H1 (cell line): ENCODE results near the gene LRRC10. TPM values are rescaled to one million over a fixed set of nuclear protein-coding genes. Genes with fewer than 3 reads are reported as not detected.

Experiments
- CTCF ChIA-PET: fragments of 300-600 bp; sonication (Branson Sonifier 250); formaldehyde crosslinking; loops from one replicate; lab custom pipeline; 2021; ENCODE audit not compliant: partially characterized antibody; lab: Charles Lee
- POLR2A ChIA-PET: fragments of 300-600 bp; sonication (Branson Sonifier 250); formaldehyde crosslinking; loops from one replicate; lab custom pipeline; 2021; ENCODE audit warnings: inconsistent platforms; ENCODE audit not compliant: partially characterized antibody; lab: Charles Lee
- DNase-seq, 2 experiments: peaks; one replicate each; pipeline versions ENCODE4 v3.0.0 to v3.0.0-alpha.2; 2010 to 2022; ENCODE audit warnings: low spot score in 2 of 2, low read depth in 1 of 2, mixed read lengths in 1 of 2
- FAIRE-seq: peaks from 2 replicates; lab custom pipeline; 2011; peaks lifted over from hg19 to GRCh38; lab: Jason Lieb, UNC
- H2AFZ ChIP-seq: 2 replicates; pipeline ENCODE4 v1.8.1; 2012; ENCODE audit warnings: low read length, inconsistent platforms
- H2AK5ac ChIP-seq: 2 replicates; pipeline ENCODE4 v1.6.1; 2013; ENCODE audit warnings: low read depth, low read length
- H2BK120ac ChIP-seq: replicated peaks from 2 replicates; pipeline ENCODE3; 2013; ENCODE audit warnings: low read depth, low read length, inconsistent platforms
- H2BK12ac ChIP-seq: 2 replicates; pipeline ENCODE4 v1.6.1; 2013; ENCODE audit warnings: low read depth, low read length
- H2BK15ac ChIP-seq: 2 replicates; pipeline ENCODE4 v1.6.1; 2013; ENCODE audit warnings: low read length
- H2BK20ac ChIP-seq: 2 replicates; pipeline ENCODE4 v1.6.1; 2013; ENCODE audit warnings: low read length
- H2BK5ac ChIP-seq: 2 replicates; pipeline ENCODE4 v1.6.1; 2013; ENCODE audit warnings: low read depth, low read length
- H3K14ac ChIP-seq: 2 replicates; pipeline ENCODE4 v1.6.1; 2013; ENCODE audit warnings: inconsistent platforms; ENCODE audit not compliant: insufficient read length
- H3K18ac ChIP-seq: 2 replicates; pipeline ENCODE4 v1.6.1; 2013; ENCODE audit warnings: low read length; ENCODE audit errors: extremely low read depth
- H3K23ac ChIP-seq: 2 replicates; pipeline ENCODE4 v1.6.1; 2013; ENCODE audit warnings: inconsistent platforms; ENCODE audit not compliant: insufficient read length
- H3K23me2 ChIP-seq: 2 replicates; pipeline ENCODE4 v1.6.1; 2013; ENCODE audit warnings: low read depth, low read length
- H3K27ac ChIP-seq: 2 replicates; pipeline ENCODE4 v1.6.1; 2011; ENCODE audit warnings: low read depth, low read length, inconsistent platforms
- H3K27me3 ChIP-seq, 4 experiments: replicated peaks in 1 of 4; 1 replicate in 1 of 4; 2 replicates in 3 of 4; pipeline versions ENCODE4 v1.6.1 to v1.8.1; 2011 to 2013; ENCODE audit warnings: low read length in 3 of 4, mild to moderate bottlenecking in 3 of 4, inconsistent platforms in 2 of 4, mixed read lengths in 2 of 4, moderate library complexity in 1 of 4; ENCODE audit not compliant: control insufficient read depth in 3 of 4, insufficient read depth in 3 of 4; ENCODE audit errors: extremely low read depth in 1 of 4
- H3K36me3 ChIP-seq, 4 experiments: 2 replicates each; pipeline versions ENCODE4 v1.6.1 to v1.8.1; 2011 to 2013; ENCODE audit warnings: mild to moderate bottlenecking in 4 of 4, low read length in 3 of 4, moderate library complexity in 2 of 4, control low read depth in 1 of 4, inconsistent platforms in 1 of 4; ENCODE audit not compliant: insufficient read depth in 4 of 4, control insufficient read depth in 2 of 4
- H3K4ac ChIP-seq: replicated peaks from 2 replicates; pipeline ENCODE3; 2013; ENCODE audit warnings: low read length, low read depth, mixed read lengths, inconsistent platforms; ENCODE audit not compliant: insufficient read length
- H3K4me1 ChIP-seq, 4 experiments: replicated peaks in 1 of 4; 1 replicate in 1 of 4; 2 replicates in 3 of 4; pipeline versions ENCODE4 v1.6.1 to v1.8.1; 2011 to 2013; ENCODE audit warnings: low read length in 3 of 4, inconsistent platforms in 2 of 4, mixed read lengths in 1 of 4; ENCODE audit not compliant: insufficient read depth in 4 of 4, control insufficient read depth in 3 of 4
- H3K4me2 ChIP-seq, 2 experiments: 2 replicates each; pipeline versions ENCODE4 v1.6.1 to v1.8.1; 2011 to 2013; ENCODE audit warnings: low read depth in 2 of 2, low read length in 2 of 2, control low read depth in 1 of 2, inconsistent platforms in 1 of 2, mild to moderate bottlenecking in 1 of 2; ENCODE audit not compliant: insufficient read depth in 1 of 2
- H3K4me3 ChIP-seq, 4 experiments: fragments of 200-600, 300-600 bp in 1 of 4; sonication (generic), shearing (Covaris generic), sonication (Bioruptor Twin) in 1 of 4; 2 replicates each; pipeline versions ENCODE4 v1.5.1 to v1.8.1; 2011 to 2016; ENCODE audit warnings: low read length in 4 of 4, low read depth in 3 of 4, control low read depth in 2 of 4, inconsistent platforms in 2 of 4, mild to moderate bottlenecking in 2 of 4, mixed read lengths in 1 of 4, moderate library complexity in 1 of 4; ENCODE audit not compliant: insufficient read depth in 2 of 4; ENCODE audit errors: extremely low read depth in 1 of 4
- H3K56ac ChIP-seq: replicated peaks from 2 replicates; pipeline ENCODE3; 2013; ENCODE audit warnings: low read depth, mild to moderate bottlenecking, mixed read lengths, low read length, inconsistent platforms; ENCODE audit not compliant: insufficient read length
- H3K79me1 ChIP-seq: 2 replicates; pipeline ENCODE4 v1.6.1; 2013; ENCODE audit warnings: low read depth, low read length, control low read depth
- H3K79me2 ChIP-seq, 2 experiments: 2 replicates each; pipeline versions ENCODE4 v1.6.1 to v1.8.1; 2012 to 2013; ENCODE audit warnings: low read length in 2 of 2, mild to moderate bottlenecking in 2 of 2, inconsistent platforms in 1 of 2; ENCODE audit not compliant: insufficient read depth in 2 of 2, control insufficient read depth in 1 of 2
- H3K9ac ChIP-seq, 4 experiments: replicated peaks in 1 of 4; 1 replicate in 1 of 4; 2 replicates in 3 of 4; pipeline versions ENCODE4 v1.6.1 to v1.8.1; 2011 to 2013; ENCODE audit warnings: low read depth in 3 of 4, low read length in 3 of 4, control low read depth in 2 of 4, mild to moderate bottlenecking in 2 of 4, moderate library complexity in 2 of 4, inconsistent platforms in 1 of 4; ENCODE audit errors: extremely low read depth in 1 of 4
- H3K9me3 ChIP-seq, 2 experiments: 2 replicates each; pipeline versions ENCODE4 v1.6.1 to v1.8.1; 2012 to 2013; ENCODE audit warnings: mild to moderate bottlenecking in 2 of 2, moderate library complexity in 2 of 2, control low read depth in 1 of 2, inconsistent platforms in 1 of 2, low read depth in 1 of 2, low read length in 1 of 2, mixed read lengths in 1 of 2; ENCODE audit not compliant: insufficient read depth in 2 of 2
- H4K20me1 ChIP-seq, 2 experiments: replicated peaks in 1 of 2; 2 replicates each; pipeline versions ENCODE3 to v1.8.1; 2011 to 2013; ENCODE audit warnings: inconsistent platforms in 2 of 2, low read length in 2 of 2, mild to moderate bottlenecking in 1 of 2; ENCODE audit not compliant: insufficient read depth in 2 of 2, control insufficient read depth in 1 of 2
- H4K5ac ChIP-seq: 2 replicates; pipeline ENCODE4 v1.6.1; 2013; ENCODE audit warnings: low read length, low read depth, mixed read lengths, inconsistent platforms; ENCODE audit not compliant: insufficient read length
- H4K8ac ChIP-seq: 2 replicates; pipeline ENCODE4 v1.8.0; 2013; ENCODE audit warnings: mild to moderate bottlenecking, moderate library complexity, low read length, inconsistent platforms; ENCODE audit not compliant: insufficient read depth; ENCODE audit errors: extremely low read depth
- H4K91ac ChIP-seq: replicated peaks from 2 replicates; pipeline ENCODE3; 2013; ENCODE audit warnings: low read length, mixed read lengths, inconsistent platforms; ENCODE audit not compliant: insufficient read length
- BACH1 ChIP-seq: IDR thresholded peaks from 2 replicates; pipeline ENCODE4 v1.6.1; 2012; ENCODE audit warnings: low read length, improper control_type of control experiment
- CBX5 ChIP-seq: fragments of 300-800, 300-1000 bp; sonication (generic); IDR thresholded peaks from 2 replicates; pipeline ENCODE4 v1.7.1; 2016; ENCODE audit warnings: antibody characterized with exemption, low read length, low read depth
- CBX8 ChIP-seq: fragments of 300-800, 300-1000 bp; sonication (generic); IDR thresholded peaks from 2 replicates; pipeline ENCODE4 v1.7.1; 2016; ENCODE audit warnings: low read depth, low read length, borderline replicate concordance
- CHD2 ChIP-seq: IDR thresholded peaks from 2 replicates; pipeline ENCODE4 v1.6.1; 2012; ENCODE audit warnings: low read length, improper control_type of control experiment
- EZH2 ChIP-seq: fragments of 200-600 bp; sonication (generic); IDR thresholded peaks from 2 replicates; pipeline ENCODE4 v1.7.1; 2012; ENCODE audit warnings: low read depth, mild to moderate bottlenecking, moderate library complexity, low read length, inconsistent platforms; ENCODE audit not compliant: severe bottlenecking
- NANOG ChIP-seq: IDR thresholded peaks from 2 replicates; pipeline ENCODE4 v1.6.1; 2011; ENCODE audit warnings: low read length, low read depth, mild to moderate bottlenecking, inconsistent platforms; ENCODE audit not compliant: insufficient read depth, poor library complexity, severe bottlenecking
- PHF8 ChIP-seq: fragments of 200-600 bp; sonication (generic); conservative IDR thresholded peaks from 2 replicates; pipeline ENCODE4 v1.7.1; 2012; ENCODE audit warnings: low read depth, mild to moderate bottlenecking, inconsistent platforms, low read length, moderate library complexity
- YY1 ChIP-seq: IDR thresholded peaks from 2 replicates; pipeline ENCODE4 v1.6.1; 2011; ENCODE audit warnings: low read depth, mild to moderate bottlenecking, low read length
- WGBS, 2 experiments: shearing (Covaris generic) in 1 of 2; methylation state at CpG; one replicate each; pipeline versions ENCODE4 v1.1.6 to v1.1.7; 2013 to 2015; ENCODE audit warnings: low lambda C conversion rate in 2 of 2, mixed read lengths in 2 of 2, inconsistent platforms in 1 of 2, low coverage in 1 of 2, missing lambda C conversion rate in 1 of 2; ENCODE audit not compliant: insufficient replicate concordance in 2 of 2, insufficient coverage in 1 of 2, insufficient read length in 1 of 2; ENCODE audit errors: extremely low coverage in 1 of 2, missing lambda C conversion rate in 1 of 2; 5-methylcytosine and 5-hydroxymethylcytosine counted together
- polyA plus RNA-seq, 7 experiments: library from polyadenylated mRNA; depleted of rRNA in 3 of 7; stranded (reverse) in 5 of 7; unstranded in 2 of 7; fragments of >200 nt in 5 of 7; fragments of 200-250 nt in 2 of 7; gene quantifications; 1 replicate in 5 of 7; 2 replicates in 1 of 7; 4 replicates in 1 of 7; pipeline versions ENCODE4 v1.2.1 to v1.2.3, GENCODE V29; 2011 to 2013; ENCODE audit warnings: missing spikeins in 2 of 7, mixed read lengths in 2 of 7
- total RNA-seq: library from RNA; stranded (reverse); fragmentation: NEBNext Ultra II Directional; extraction: Animal tissue kit (Norgen Biotek cat#: 25700); gene quantifications from 2 replicates; pipeline ENCODE4 v1.2.1, GENCODE V29; 2021
- TF ChIP-seq, protein P1 (sequence below), 3 experiments: IDR thresholded peaks; 1 replicate in 2 of 3; 2 replicates in 1 of 3; pipeline versions ENCODE4 v1.5.1 to v1.6.1; 2011; ENCODE audit warnings: low read length in 3 of 3, mild to moderate bottlenecking in 3 of 3, inconsistent platforms in 2 of 3, low read depth in 1 of 3, moderate library complexity in 1 of 3; ENCODE audit not compliant: insufficient read depth in 1 of 3; ENCODE audit errors: control extremely low read depth in 1 of 3

Gene LRRC10
- total and polyA plus RNA-seq, 2 of the 8 experiments (the other 6 are each of a cell fraction or from before 2014, with no cell fraction given): not detected

DNA sequence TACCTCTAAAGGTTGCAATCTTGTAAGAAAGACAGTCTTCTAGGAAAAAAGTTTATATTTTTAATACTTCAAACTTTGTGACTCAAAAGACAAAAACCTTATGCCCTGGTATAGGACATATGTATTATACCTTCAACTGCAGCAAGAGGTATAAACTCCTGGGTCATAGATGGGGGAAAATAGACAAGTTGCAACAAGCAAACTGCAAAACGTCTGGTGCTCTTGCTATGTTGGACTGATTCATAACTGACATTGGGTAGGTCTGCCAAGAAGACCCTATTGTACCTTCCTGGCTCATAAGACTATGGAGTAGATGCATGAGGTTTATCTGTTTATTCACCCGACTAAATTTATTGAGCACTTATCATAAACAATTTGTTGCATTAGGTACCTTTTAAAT lies 47.5 kb upstream of the LRRC10 start:
- Histone ChIP-seq H3K36me3 (no peaks in the 10 kb centered on the region), H3K9ac (no peak overlapping the region), H4K91ac (no peak overlapping the region), H3K23ac (no peak overlapping the region), H3K9me3 (no peaks in the 10 kb centered on the region), H2BK12ac (no peak overlapping the region), H4K8ac (no peak overlapping the region), H3K14ac (no peak overlapping the region), H3K79me2 (no peaks in the 10 kb centered on the region), H3K79me1 (no peaks in the 10 kb centered on the region), H3K56ac (no peak overlapping the region), H3K4me3 (no peak overlapping the region), H2BK120ac (no peak overlapping the region), H4K20me1 (no peaks in the 10 kb centered on the region), H2BK20ac (no peak overlapping the region), H3K27ac (no peak overlapping the region), H3K4me1 (no peaks in the 10 kb centered on the region), H2BK5ac (no peak overlapping the region), H3K18ac (no peak overlapping the region), H4K5ac (no peak overlapping the region), H2AFZ (no peak overlapping the region), H2BK15ac (no peak overlapping the region), H2AK5ac (no peak overlapping the region)
- DNase-seq (no peak), FAIRE-seq (no peak)
- ChIA-PET POLR2A (interaction anchor here (0.6 kb wide), 1 partner anchor 132 kb away, joined by 4 read pairs; no protein-coding TSS in a partner anchor), CTCF (interaction anchor here (1.3 kb wide), 1 partner anchor 18 kb away, joined by 4 read pairs; no protein-coding TSS in a partner anchor)
- TF ChIP-seq, protein P1, sequence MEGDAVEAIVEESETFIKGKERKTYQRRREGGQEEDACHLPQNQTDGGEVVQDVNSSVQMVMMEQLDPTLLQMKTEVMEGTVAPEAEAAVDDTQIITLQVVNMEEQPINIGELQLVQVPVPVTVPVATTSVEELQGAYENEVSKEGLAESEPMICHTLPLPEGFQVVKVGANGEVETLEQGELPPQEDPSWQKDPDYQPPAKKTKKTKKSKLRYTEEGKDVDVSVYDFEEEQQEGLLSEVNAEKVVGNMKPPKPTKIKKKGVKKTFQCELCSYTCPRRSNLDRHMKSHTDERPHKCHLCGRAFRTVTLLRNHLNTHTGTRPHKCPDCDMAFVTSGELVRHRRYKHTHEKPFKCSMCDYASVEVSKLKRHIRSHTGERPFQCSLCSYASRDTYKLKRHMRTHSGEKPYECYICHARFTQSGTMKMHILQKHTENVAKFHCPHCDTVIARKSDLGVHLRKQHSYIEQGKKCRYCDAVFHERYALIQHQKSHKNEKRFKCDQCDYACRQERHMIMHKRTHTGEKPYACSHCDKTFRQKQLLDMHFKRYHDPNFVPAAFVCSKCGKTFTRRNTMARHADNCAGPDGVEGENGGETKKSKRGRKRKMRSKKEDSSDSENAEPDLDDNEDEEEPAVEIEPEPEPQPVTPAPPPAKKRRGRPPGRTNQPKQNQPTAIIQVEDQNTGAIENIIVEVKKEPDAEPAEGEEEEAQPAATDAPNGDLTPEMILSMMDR (IDR thresholded peaks at IDR 0.05; ENCODE audit: control extremely low read depth in 1 of 3, insufficient read depth in 1 of 3, low read depth in 1 of 3, low read length in 3 of 3): no peak
- no peak for TF ChIP-seq YY1
- TF ChIP-seq CBX5: no peak
- no peak for TF ChIP-seq NANOG
- TF ChIP-seq CHD2: no peak
- TF ChIP-seq CBX8: no peak
- no peak for TF ChIP-seq BACH1
- no peak for TF ChIP-seq PHF8
- no peak for TF ChIP-seq EZH2
- TF ChIP-seq, all 59 proteins: peak for 0
- no peak overlapping the region for H3K4ac ChIP-seq
- no peaks in the 10 kb centered on the region for H3K23me2 ChIP-seq
- 89% methylated on average over 2 of the region's 2 CpGs; no CpG with 5 or more reads in 1 of the 2 experiments for WGBS, 2 experiments
- no peak overlapping the region for H3K4me2 ChIP-seq
- peaks cover 0 to 2% (median 0%) of the 10 kb centered on the region in 4 experiments; a peak in 2 of 7 replicates for H3K27me3 ChIP-seq
